ENCODE data around the gene MEIS2.

- TF ChIP-seq EP300 (IDR thresholded peaks at IDR 0.05; ENCODE audit: borderline replicate concordance) (no peak), TCF12 (IDR thresholded peaks at IDR 0.05; ENCODE audit: low read depth) (no peak), RAD21 (IDR thresholded peaks at IDR 0.05; ENCODE audit: low read depth) (no peak), YY1 (IDR thresholded peaks at IDR 0.05; ENCODE audit: low read depth) (no peak), REST (IDR thresholded peaks at IDR 0.05; ENCODE audit: low read depth) (no peak)
Measured at GRCh38 chr15:37090543-37091175, 9.7 kb downstream of the MEIS2 start.

Data from Ishikawa (cell line).